Activated T-cell treated with anti-CD3 and anti-CD28 coated beads, Interleukin-2, amount 50 U/mL, for 72 hours (primary cell): Measurements from ENCODE around the gene CNPY1. TPM values are rescaled to one million over a fixed set of nuclear protein-coding genes. Genes with fewer than 3 reads are reported as not detected.

Source experiments
- ATAC-seq, 2 donors: fragments of 150-1000 bp; cut with Tn5 transposase; replicated peaks in 1 of 2; 2 replicates each; pipeline ENCODE4 v1.10.0; 2021; ENCODE audit warnings: moderate library complexity in 2 of 2, mild to moderate bottlenecking in 1 of 2
- DNase-seq, 2 donors: peaks; one replicate each; pipeline ENCODE4 v3.0.0; 2021 to 2022; ENCODE audit warnings: mixed read lengths in 1 of 2
- H3K27ac Mint-ChIP-seq: one replicate; pipeline ENCODE4 v1.8.0; 2022; ENCODE audit warnings: mild to moderate bottlenecking, moderate library complexity, mixed read lengths
- H3K27me3 Mint-ChIP-seq: one replicate; pipeline ENCODE4 v1.8.0; 2022; ENCODE audit warnings: low read depth, mixed read lengths
- H3K36me3 Mint-ChIP-seq, 2 donors: one replicate each; pipeline ENCODE4 v1.8.0; 2022; ENCODE audit warnings: mixed read lengths in 2 of 2, mild to moderate bottlenecking in 1 of 2; ENCODE audit not compliant: insufficient read depth in 2 of 2
- H3K4me1 Mint-ChIP-seq: one replicate; pipeline ENCODE4 v1.8.0; 2022; ENCODE audit warnings: low read depth, mixed read lengths
- H3K4me3 Mint-ChIP-seq, 2 donors: one replicate each; pipeline ENCODE4 v1.8.0; 2022; ENCODE audit warnings: mild to moderate bottlenecking in 2 of 2, mixed read lengths in 2 of 2, moderate library complexity in 2 of 2
- H3K9me3 Mint-ChIP-seq, 2 donors: one replicate each; pipeline ENCODE4 v1.8.0; 2022; ENCODE audit warnings: mixed read lengths in 2 of 2
- total RNA-seq, 2 donors: library from RNA; stranded (reverse); gene quantifications; one replicate each; pipeline ENCODE4 v1.2.3, GENCODE V29; 2022

CNPY1 gene
- total RNA-seq, 2 donors from 2014 or later, result not detected

GRCh38 chr7:155489158-155489840, 57.1 kb downstream of the CNPY1 start:
- ATAC-seq (no peak), DNase-seq (no peak)
- Mint-ChIP-seq H3K36me3 (peaks cover 2% of the 10 kb centered on the region in 2 donors), H3K9me3 (no peaks in the 10 kb centered on the region), H3K4me1 (peaks cover 18% of the 10 kb centered on the region), H3K27me3 (peaks cover 43% of the 10 kb centered on the region), H3K4me3 (no peak overlapping the region), H3K27ac (no peak overlapping the region)

- Mint-ChIP-seq H3K27me3 (peaks cover 50% of the 10 kb centered on the region), H3K4me1 (peaks cover 18% of the 10 kb centered on the region)
These were observed 57.8 kb downstream of the CNPY1 start for GRCh38 chr7:155488483-155489127.

GRCh38 chr7:155487509-155488482, 58.6 kb downstream of the CNPY1 start:
- Mint-ChIP-seq H3K4me3 (no peak overlapping the region), H3K27me3 (peaks cover 53% of the 10 kb centered on the region), H3K36me3 (peaks cover 2 to 4% of the 10 kb centered on the region in 2 donors), H3K27ac (no peak overlapping the region), H3K4me1 (peaks cover 24% of the 10 kb centered on the region), H3K9me3 (no peaks in the 10 kb centered on the region)
- no peak for ATAC-seq
- DNase-seq, result no peak

More at GRCh38 chr7:155488483-155489127, 57.8 kb downstream of the CNPY1 start:
- H3K36me3 Mint-ChIP-seq, result peaks cover 2% of the 10 kb centered on the region in 2 donors
- ATAC-seq, result no peak
- no peak overlapping the region for H3K27ac Mint-ChIP-seq
- no peak overlapping the region for H3K4me3 Mint-ChIP-seq
- H3K9me3 Mint-ChIP-seq, result no peaks in the 10 kb centered on the region
- no peak for DNase-seq

GRCh38 chr7:155486783-155487508, 59.4 kb downstream of the CNPY1 start:
- Mint-ChIP-seq H3K36me3 (peaks cover 5 to 8% of the 10 kb centered on the region in 2 donors), H3K4me3 (no peak overlapping the region), H3K27me3 (peaks cover 53% of the 10 kb centered on the region), H3K9me3 (peaks cover 5% of the 10 kb centered on the region in 2 donors), H3K4me1 (peaks cover 23% of the 10 kb centered on the region), H3K27ac (no peak overlapping the region)
- ATAC-seq (no peak), DNase-seq (no peak)

GRCh38 chr7:155484483-155485399, 61.6 kb downstream of the CNPY1 start:
- peaks cover 6 to 8% of the 10 kb centered on the region in 2 donors for H3K36me3 Mint-ChIP-seq
- H3K9me3 Mint-ChIP-seq, result peaks cover 6 to 7% of the 10 kb centered on the region in 2 donors
- peaks cover 6% of the 10 kb centered on the region for H3K4me1 Mint-ChIP-seq
- ATAC-seq, result no peak
- peaks cover 52% of the 10 kb centered on the region for H3K27me3 Mint-ChIP-seq
- H3K27ac Mint-ChIP-seq, result no peak overlapping the region
- no peak for DNase-seq
- no peak overlapping the region for H3K4me3 Mint-ChIP-seq

- DNase-seq (no peak), ATAC-seq (no peak)
- Mint-ChIP-seq H3K4me1 (peaks cover 6% of the 10 kb centered on the region), H3K27ac (no peak overlapping the region), H3K9me3 (peaks cover 6 to 7% of the 10 kb centered on the region in 2 donors), H3K36me3 (peaks cover 6 to 8% of the 10 kb centered on the region in 2 donors), H3K27me3 (peaks cover 48% of the 10 kb centered on the region), H3K4me3 (no peak overlapping the region)
These were observed 62.5 kb downstream of the CNPY1 start for GRCh38 chr7:155483868-155484325.

- Mint-ChIP-seq H3K36me3 (peaks cover 6 to 8% of the 10 kb centered on the region in 2 donors), H3K27me3 (peaks cover 50% of the 10 kb centered on the region), H3K27ac (no peak overlapping the region), H3K4me1 (peaks cover 6% of the 10 kb centered on the region), H3K9me3 (peaks cover 6 to 7% of the 10 kb centered on the region in 2 donors), H3K4me3 (peak overlapping the region in 1 of 2 donors; percentile 84)
- DNase-seq (no peak), ATAC-seq (no peak)
These were observed 63.1 kb downstream of the CNPY1 start for GRCh38 chr7:155483245-155483644.

GRCh38 chr7:155482511-155483183, 63.7 kb downstream of the CNPY1 start:
- Mint-ChIP-seq H3K9me3 (peaks cover 6 to 7% of the 10 kb centered on the region in 2 donors), H3K27ac (no peak overlapping the region), H3K4me1 (peaks cover 10% of the 10 kb centered on the region), H3K4me3 (peak overlapping the region; percentile 32 to 84), H3K36me3 (peaks cover 6 to 8% of the 10 kb centered on the region in 2 donors), H3K27me3 (peaks cover 56% of the 10 kb centered on the region)
- DNase-seq (no peak), ATAC-seq (peak in 1 of 2 donors; percentile 77)

- ATAC-seq, result no peak
- Mint-ChIP-seq H3K36me3 (peaks cover 6 to 8% of the 10 kb centered on the region in 2 donors), H3K4me3 (no peak overlapping the region), H3K27me3 (peaks cover 62% of the 10 kb centered on the region), H3K4me1 (peaks cover 17% of the 10 kb centered on the region), H3K27ac (no peak overlapping the region), H3K9me3 (peaks cover 6 to 7% of the 10 kb centered on the region in 2 donors)
- DNase-seq, result no peak
These were observed 64.6 kb downstream of the CNPY1 start for GRCh38 chr7:155481764-155482163.

- ATAC-seq (peak; percentile 89 to 93), DNase-seq (peak in 1 of 2 donors; percentile 46)
- Mint-ChIP-seq H3K36me3 (peaks cover 8 to 10% of the 10 kb centered on the region in 2 donors), H3K4me1 (peaks cover 15% of the 10 kb centered on the region), H3K27ac (peak overlapping the region; percentile 12), H3K9me3 (peaks cover 8 to 10% of the 10 kb centered on the region in 2 donors), H3K4me3 (peak overlapping the region; percentile 48 to 49), H3K27me3 (peaks cover 82% of the 10 kb centered on the region)
These were observed 68.9 kb downstream of the CNPY1 start for GRCh38 chr7:155477476-155477875.

GRCh38 chr7:155471718-155472117, 74.6 kb downstream of the CNPY1 start:
- Mint-ChIP-seq H3K4me1 (peaks cover 20% of the 10 kb centered on the region), H3K27me3 (peaks cover 90% of the 10 kb centered on the region), H3K36me3 (peaks cover 2 to 3% of the 10 kb centered on the region in 2 donors), H3K9me3 (peaks cover 2 to 3% of the 10 kb centered on the region in 2 donors), H3K4me3 (no peak overlapping the region), H3K27ac (no peak overlapping the region)
- DNase-seq, result no peak
- ATAC-seq, result no peak
